ENCODE data around the gene TMEM184B.
"Not testable (repeated sequence)": the region's sequence is repeated elsewhere in the genome, so short reads cannot be mapped to it uniquely, and the experiment has no call there.

Gene TMEM184B

GRCh38 chr22:38202437-38203089 is 70.2 kb downstream of the TMEM184B start:
- DNase-seq, result peak; percentile 82

DNA sequence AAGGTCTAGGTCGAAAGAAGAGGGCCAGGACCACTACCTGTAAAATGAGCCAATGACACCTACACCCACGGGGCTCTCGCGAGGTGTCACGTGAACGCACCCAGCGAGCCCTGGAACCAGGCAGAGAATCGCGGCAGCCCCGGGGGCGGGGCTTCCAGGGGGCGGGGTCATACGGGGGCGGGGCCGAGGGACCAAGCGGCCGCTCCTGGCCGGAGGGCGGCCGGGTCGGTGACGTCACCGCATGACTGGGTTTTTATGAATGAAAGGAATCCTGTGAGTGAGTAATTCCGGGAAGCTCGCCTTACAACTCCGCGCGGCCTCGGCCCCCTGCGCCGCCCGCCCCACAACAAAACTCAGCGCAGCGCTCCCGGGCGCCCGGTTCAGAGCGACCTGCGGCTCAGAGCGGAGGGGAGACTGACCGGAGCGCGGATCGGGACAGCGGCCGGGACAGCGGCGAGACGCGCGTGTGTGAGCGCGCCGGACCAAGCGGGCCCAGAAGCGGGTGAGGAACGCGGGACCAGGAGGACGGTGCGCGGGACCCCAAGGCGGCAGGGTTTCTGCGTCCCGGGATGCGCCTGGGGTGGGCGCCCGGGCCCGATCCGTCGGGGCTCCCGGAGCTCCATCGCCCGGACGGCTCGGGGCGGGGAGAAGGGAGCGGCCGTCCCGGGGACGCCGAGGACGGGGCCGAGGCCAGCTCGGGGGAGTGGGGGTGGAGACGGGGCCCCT is 70.9 kb downstream of the TMEM184B start, which contains the start of gene MAFF:
TSS of gene MAFF (plus strand) at position 284 of the 726 bp plus-strand sequence. CDS start 11,860 bp downstream, outside the sequence.
- DNase-seq, result peak; percentile 96

DNA sequence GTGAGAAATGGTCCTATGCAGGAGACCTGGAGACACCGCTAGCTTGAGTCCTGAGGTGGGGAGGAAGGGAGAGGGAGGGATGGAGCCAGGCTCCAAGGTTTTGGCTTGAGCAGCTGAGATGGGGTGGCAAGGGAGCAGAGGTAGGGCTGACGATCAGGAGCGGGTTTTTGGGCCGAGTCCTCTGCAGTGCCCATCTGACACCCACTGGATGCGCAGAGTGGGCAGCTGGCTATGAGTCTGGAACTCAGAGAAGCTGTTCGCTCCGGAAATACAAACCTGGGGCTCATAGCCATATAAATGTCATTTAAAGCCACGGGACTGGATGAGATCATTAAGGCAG is 71.5 kb downstream of the TMEM184B start:
- DNase-seq, result no peak

DNA sequence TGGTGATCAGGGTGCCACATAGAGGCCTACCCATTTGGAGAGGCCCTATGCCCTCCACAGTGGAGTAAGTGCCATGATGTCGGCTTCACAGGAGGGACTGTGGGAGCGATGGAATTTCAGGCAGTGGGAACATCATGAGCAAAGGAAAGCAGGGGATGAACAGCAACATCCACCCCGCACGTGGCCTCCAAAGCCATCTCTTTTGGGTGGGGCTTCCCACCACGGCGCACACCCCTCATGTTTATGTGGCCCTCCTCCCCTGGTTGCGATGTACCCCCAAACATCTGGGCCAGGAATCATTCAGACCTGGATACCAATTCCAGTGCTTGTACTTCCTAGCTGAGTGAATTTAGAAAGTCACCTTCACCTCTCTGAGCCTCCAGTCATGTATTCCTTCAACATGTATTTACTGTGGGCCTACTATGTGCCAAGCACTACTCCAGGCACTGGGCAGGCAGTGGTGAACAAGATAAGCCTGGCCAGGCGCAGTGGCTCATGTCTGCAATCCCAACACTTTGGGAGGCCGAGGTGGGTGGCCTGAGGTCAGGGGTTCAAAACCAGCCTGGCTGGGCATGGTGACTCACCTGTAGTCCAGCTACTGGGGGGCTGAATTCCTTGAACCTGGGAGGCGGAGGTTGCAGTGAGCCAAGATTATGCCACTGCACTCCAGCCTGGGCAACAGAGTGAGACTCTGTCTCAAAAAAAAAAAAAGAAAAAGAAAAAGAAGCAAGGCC is 72.8 kb downstream of the TMEM184B start:
- no peak for DNase-seq

- no peak for DNase-seq
Measured at GRCh38 chr22:38196791-38197419, 75.9 kb downstream of the TMEM184B start.

- no peak for DNase-seq
Measured at GRCh38 chr22:38193580-38193979, 79.2 kb downstream of the TMEM184B start.

- no peak for DNase-seq
Measured at GRCh38 chr22:38192475-38192863, 80.3 kb downstream of the TMEM184B start.

DNA sequence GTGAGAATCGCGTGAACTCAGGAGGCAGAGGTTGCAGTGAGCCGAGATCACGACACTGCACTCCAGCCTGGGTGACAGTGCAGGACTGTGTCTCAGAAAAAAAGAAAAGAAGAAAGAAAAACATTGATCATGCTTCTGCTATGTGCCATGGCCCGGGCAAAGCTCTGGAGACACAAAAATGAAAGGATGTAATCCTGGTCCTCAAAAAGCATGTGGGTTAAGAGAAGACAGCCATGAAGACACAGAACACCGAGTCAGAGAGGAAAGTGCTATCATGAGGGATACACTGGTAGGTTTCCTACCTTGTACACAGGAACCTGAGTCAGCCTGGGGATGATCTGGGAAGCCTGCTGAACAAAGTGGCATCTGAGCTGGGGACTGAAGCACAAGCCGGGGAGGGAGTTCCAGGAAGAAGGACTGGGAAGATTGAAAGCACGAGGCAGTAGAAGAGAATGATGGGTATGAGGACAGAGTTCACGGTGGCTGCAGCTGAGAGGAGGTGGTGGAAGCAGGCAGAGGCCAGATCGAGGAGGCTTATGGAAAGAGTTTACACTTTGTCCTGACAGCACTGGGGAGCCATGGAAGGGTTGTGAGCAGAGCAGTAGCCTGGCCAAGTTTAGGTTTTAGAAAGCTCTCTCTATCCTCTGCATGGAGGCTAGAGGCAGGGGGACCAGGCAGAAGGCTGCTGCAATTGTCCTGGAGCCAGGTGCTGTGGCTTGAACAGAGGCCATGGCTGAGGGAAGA is 80.9 kb downstream of the TMEM184B start:
- DNase-seq, result no peak

- DNase-seq, result no peak
Measured at GRCh38 chr22:38191055-38191454, 81.8 kb downstream of the TMEM184B start.

- DNase-seq, result no peak
Measured at GRCh38 chr22:38190581-38190980, 82.2 kb downstream of the TMEM184B start.

DNA sequence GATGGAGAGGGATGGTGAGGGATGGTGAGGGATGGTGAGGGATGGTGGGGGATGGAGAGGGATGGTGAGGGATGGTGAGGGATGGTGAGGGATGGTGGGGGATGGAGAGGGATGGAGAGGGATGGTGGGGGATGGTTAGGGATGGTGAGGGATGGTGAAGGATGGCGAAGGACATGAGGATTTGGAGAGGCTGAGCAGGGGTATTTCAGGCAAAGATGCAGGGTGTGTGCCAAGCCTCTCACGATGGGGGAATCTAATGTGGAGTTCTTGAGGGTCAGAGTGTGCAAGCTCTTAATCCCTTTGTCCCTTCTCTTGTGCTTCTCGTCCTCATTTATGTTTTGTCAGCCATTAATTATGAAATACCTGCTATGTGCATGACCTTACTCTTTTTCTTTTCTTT is 83.7 kb downstream of the TMEM184B start:
- DNase-seq, result no peak

DNA sequence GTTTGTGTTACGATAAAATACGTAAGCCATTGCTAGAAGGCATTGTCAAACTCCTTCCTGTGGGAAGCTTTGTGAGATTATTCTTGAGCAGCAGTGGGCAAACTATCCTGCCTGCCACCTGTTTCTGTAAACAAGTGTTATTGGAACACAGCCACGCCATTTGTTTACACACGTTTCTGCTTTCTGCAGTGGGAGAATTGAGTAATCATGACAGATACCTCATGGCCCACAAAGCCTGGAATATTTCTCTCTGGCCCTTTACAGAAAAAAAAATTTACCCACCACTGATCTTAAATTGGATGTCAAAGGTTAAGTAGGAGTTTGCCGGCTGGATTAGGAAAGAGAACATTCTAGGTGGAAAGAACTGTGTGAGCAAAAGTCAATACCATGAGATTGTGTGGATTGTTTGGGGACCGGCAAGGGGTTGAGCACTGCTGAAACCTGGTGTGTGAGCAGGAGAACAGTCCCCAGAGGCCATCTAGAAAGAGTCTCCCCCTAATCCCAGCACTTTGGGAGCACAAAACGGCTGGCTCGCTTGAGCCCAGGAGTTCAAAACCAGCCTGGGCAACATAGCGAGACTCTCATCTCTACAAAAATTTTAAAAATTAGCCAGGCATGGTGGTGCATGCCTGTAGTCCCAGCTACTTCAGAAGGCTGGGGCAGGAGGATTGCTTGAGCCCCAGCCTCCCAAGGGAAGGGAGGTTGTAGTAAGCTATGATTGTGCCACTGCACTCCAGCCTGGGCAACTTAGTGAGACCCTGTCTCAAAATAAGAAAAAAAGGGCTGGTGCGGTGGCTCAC is 85.2 kb downstream of the TMEM184B start:
- DNase-seq, result peak; percentile 81

DNA sequence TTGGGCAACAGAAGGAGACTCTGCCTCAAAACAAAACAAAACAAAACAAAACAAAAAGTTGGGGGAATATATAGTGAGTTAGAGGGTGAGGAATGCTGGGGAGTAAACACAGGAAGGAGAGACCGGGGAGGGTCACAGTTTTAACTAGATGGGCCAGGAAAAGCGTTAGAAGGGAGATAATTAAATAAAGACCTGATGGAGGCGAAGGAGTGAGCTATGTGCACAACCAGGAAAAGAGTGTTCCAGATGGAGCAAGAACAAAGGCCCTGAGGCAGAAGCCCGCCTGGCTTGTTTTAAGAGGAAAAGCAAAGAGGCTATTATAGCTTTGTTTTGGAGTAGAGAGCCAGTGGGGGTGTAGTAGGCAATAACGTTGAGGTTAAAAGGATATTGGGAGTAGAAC is 86.4 kb downstream of the TMEM184B start:
- DNase-seq, result peak; percentile 69

DNA sequence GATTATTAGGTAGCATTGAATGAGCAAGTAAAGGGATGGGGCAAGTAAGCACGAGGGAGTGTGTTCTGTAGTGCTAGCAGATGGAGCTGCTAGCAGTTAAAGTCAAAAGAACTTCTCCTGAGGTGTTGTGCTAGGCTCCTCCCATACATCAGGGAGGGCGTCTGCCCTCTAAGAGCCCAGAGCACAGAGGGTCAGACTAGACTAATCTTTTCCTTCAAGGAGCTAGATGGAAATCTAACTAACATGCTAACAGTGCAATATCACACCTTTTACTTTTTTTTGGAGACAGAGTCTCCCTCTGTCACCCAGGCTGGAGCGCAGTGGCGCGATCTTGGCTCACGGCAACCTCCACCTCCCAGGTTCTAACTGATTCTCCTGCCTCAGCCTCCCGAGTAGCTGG is 88.0 kb downstream of the TMEM184B start:
- DNase-seq, result no peak

GRCh38 chr22:38181453-38182200 is 91.2 kb downstream of the TMEM184B start, which contains the start of gene PLA2G6:
PLA2G6 (minus strand) TSS chr22:38181830; CDS start chr22:38169426, 12,404 bp downstream.
- peak; percentile 99 for DNase-seq

- peak; percentile 59 for DNase-seq
Measured at GRCh38 chr22:38180841-38181452, 91.9 kb downstream of the TMEM184B start.

- DNase-seq, result not testable (repeated sequence)
Measured at GRCh38 chr22:38178605-38178937, 94.2 kb downstream of the TMEM184B start.

GRCh38 chr22:38177926-38178604 is 94.7 kb downstream of the TMEM184B start:
- DNase-seq, result peak; percentile 66

GRCh38 chr22:38177571-38177925 is 95.3 kb downstream of the TMEM184B start:
- DNase-seq, result not testable (repeated sequence)

DNA sequence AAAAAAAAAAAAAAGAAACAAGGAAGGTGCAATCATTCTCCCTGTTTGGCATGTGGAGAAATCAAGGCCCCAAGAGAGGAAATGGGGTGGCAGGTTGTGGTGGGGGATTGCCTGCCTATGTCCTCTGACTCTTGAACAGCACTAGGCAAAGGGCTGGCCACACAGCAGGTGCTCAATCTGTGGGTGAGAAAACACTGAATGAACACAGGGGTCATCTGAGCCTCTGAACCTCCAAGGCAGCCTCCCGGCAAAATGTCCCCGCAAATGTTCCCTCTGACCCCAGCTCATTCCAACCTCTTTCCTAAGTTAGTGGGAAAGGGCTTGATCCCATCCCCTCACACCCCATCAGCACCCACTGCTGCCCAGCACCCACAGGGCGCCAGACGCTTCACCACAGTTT is 95.8 kb downstream of the TMEM184B start:
- DNase-seq, result no peak
